Measurements from ENCODE around the gene NPY5R.

The NPY5R gene

GRCh38 chr4:163335384-163335783, 8.3 kb upstream of the NPY5R start:
- Histone ChIP-seq H2AFZ (ENCODE audit: low read length) (no peak overlapping the region), H3K9me3 (ENCODE audit: insufficient read depth, low read depth, low read length) (no peaks in the 10 kb centered on the region), H3K27me3 (ENCODE audit: insufficient read depth, low read length, poor library complexity, severe bottlenecking) (no peaks in the 10 kb centered on the region), H3K9ac (ENCODE audit: low read depth, low read length, poor library complexity, severe bottlenecking) (no peak overlapping the region), H3K4me2 (ENCODE audit: low read depth, low read length, poor library complexity, severe bottlenecking) (no peak overlapping the region), H3F3A (ENCODE audit: low read depth) (no peaks in the 10 kb centered on the region), H3K9me2 (replicated peaks; ENCODE audit: low read depth, low read length) (no peaks in the 10 kb centered on the region), H3K79me2 (ENCODE audit: insufficient read depth, low read length) (no peaks in the 10 kb centered on the region), H4K20me1 (ENCODE audit: insufficient read depth, low read length, poor library complexity, severe bottlenecking) (no peaks in the 10 kb centered on the region), H3K4me3 (ENCODE audit: low read length, poor library complexity, severe bottlenecking) (no peak overlapping the region), H3K36me3 (ENCODE audit: insufficient read depth, low read length) (no peaks in the 10 kb centered on the region), H3K4me1 (ENCODE audit: insufficient read depth, low read length, poor library complexity, severe bottlenecking) (no peaks in the 10 kb centered on the region)
- TF ChIP-seq EZH2phosphoT487 (IDR thresholded peaks at IDR 0.05; ENCODE audit: borderline replicate concordance) (no peak), CTCF (conservative IDR thresholded peaks at IDR 0.05; ENCODE audit: low read length) (no peak)

- Histone ChIP-seq H3K4me2 (ENCODE audit: low read depth, low read length, poor library complexity, severe bottlenecking) (no peak overlapping the region), H4K20me1 (ENCODE audit: insufficient read depth, low read length, poor library complexity, severe bottlenecking) (no peaks in the 10 kb centered on the region), H3K36me3 (ENCODE audit: insufficient read depth, low read length) (no peaks in the 10 kb centered on the region), H3F3A (ENCODE audit: low read depth) (no peaks in the 10 kb centered on the region), H3K79me2 (ENCODE audit: insufficient read depth, low read length) (no peaks in the 10 kb centered on the region), H3K9me3 (ENCODE audit: insufficient read depth, low read depth, low read length) (no peaks in the 10 kb centered on the region), H3K4me3 (ENCODE audit: low read length, poor library complexity, severe bottlenecking) (no peak overlapping the region), H2AFZ (ENCODE audit: low read length) (no peak overlapping the region), H3K4me1 (ENCODE audit: insufficient read depth, low read length, poor library complexity, severe bottlenecking) (no peaks in the 10 kb centered on the region), H3K27me3 (ENCODE audit: insufficient read depth, low read length, poor library complexity, severe bottlenecking) (no peaks in the 10 kb centered on the region), H3K9me2 (replicated peaks; ENCODE audit: low read depth, low read length) (no peaks in the 10 kb centered on the region), H3K9ac (ENCODE audit: low read depth, low read length, poor library complexity, severe bottlenecking) (no peak overlapping the region)
- no peak for TF ChIP-seq EZH2phosphoT487 (IDR thresholded peaks at IDR 0.05; ENCODE audit: borderline replicate concordance)
- no peak for TF ChIP-seq CTCF (conservative IDR thresholded peaks at IDR 0.05; ENCODE audit: low read length)
These were observed 744 bp downstream of the NPY5R start for GRCh38 chr4:163344147-163345125.

- no peak overlapping the region for H3K9ac ChIP-seq (ENCODE audit: low read depth, low read length, poor library complexity, severe bottlenecking)
- H3K36me3 ChIP-seq (ENCODE audit: insufficient read depth, low read length): no peaks in the 10 kb centered on the region
- H3F3A ChIP-seq (ENCODE audit: low read depth): no peaks in the 10 kb centered on the region
- no peaks in the 10 kb centered on the region for H3K9me3 ChIP-seq (ENCODE audit: insufficient read depth, low read depth, low read length)
- no peak overlapping the region for H3K4me3 ChIP-seq (ENCODE audit: low read length, poor library complexity, severe bottlenecking)
- no peaks in the 10 kb centered on the region for H4K20me1 ChIP-seq (ENCODE audit: insufficient read depth, low read length, poor library complexity, severe bottlenecking)
- H3K27me3 ChIP-seq (ENCODE audit: insufficient read depth, low read length, poor library complexity, severe bottlenecking): no peaks in the 10 kb centered on the region
- TF ChIP-seq CTCF (conservative IDR thresholded peaks at IDR 0.05; ENCODE audit: low read length) (no peak), EZH2phosphoT487 (IDR thresholded peaks at IDR 0.05; ENCODE audit: borderline replicate concordance) (no peak)
- no peaks in the 10 kb centered on the region for H3K4me1 ChIP-seq (ENCODE audit: insufficient read depth, low read length, poor library complexity, severe bottlenecking)
- no peaks in the 10 kb centered on the region for H3K9me2 ChIP-seq (replicated peaks; ENCODE audit: low read depth, low read length)
- H3K4me2 ChIP-seq (ENCODE audit: low read depth, low read length, poor library complexity, severe bottlenecking): no peak overlapping the region
- H3K79me2 ChIP-seq (ENCODE audit: insufficient read depth, low read length): no peaks in the 10 kb centered on the region
- H2AFZ ChIP-seq (ENCODE audit: low read length): no peak overlapping the region
These were observed 7.0 kb downstream of the NPY5R start for GRCh38 chr4:163350672-163351071.
